ENCODE data around the gene TTC39C. TPM values are rescaled to one million over a fixed set of nuclear protein-coding genes. Genes with fewer than 3 reads are reported as not detected.

The TTC39C gene
- total RNA-seq (10 to 100 TPM; 23.2 to 52.3 (median 30.4) TPM), polyA plus RNA-seq (10 to 100 TPM; 15.4 to 21.8 (median 16.6) TPM)
- long read RNA-seq, donor 1, partial matches to known transcripts, result 0 of 2 reads
- long read RNA-seq, donor 1, other reads (novel, unspliced or antisense), result 0 of 2 reads
- long read RNA-seq, donor 2, partial matches to known transcripts, result 0 of 3 reads
- long read RNA-seq, donor 2, other reads (novel, unspliced or antisense), result 0 of 3 reads

- Histone ChIP-seq H3K27me3 (replicated peaks in 1 of 7) (no peaks in the 10 kb centered on the region), H3K4me1 (peaks cover 47 to 95% (median 83%) of the 10 kb centered on the region in 6 donors), H3K9me3 (no peaks in the 10 kb centered on the region), H3K4me3 (peak within 1 kb of the TSS; percentile 83 to 91 (median 88)), H3K27ac (peak within 1 kb of the TSS; percentile 86 to 94 (median 90)), H3K36me3 (no peaks in the 10 kb centered on the region)
- DNase-seq, result peak; percentile 96
- 0 to 1% (median 1%) methylated on average over 65 to 118 of the region's 118 CpGs for whole genome bisulfite sequencing, 5 donors
- TF ChIP-seq POLR2AphosphoS5 (IDR thresholded peaks at IDR 0.05) (peak; percentile 36 to 78 (median 72)), POLR2A (IDR thresholded peaks at IDR 0.05) (no peak)
- intact Hi-C loops (cut with DNase I; ENCODE audit: low total_unique reads), result loop anchor here (10.0 kb wide), 1 partner anchor 100 kb away; no protein-coding TSS in a partner anchor
Observed at GRCh38 chr18:24014062-24014985, at the start of gene TTC39C. TTC39C (plus strand) TSS chr18:24014754; CDS start chr18:24014872, 118 bp downstream.

- peaks cover 14 to 81% (median 42%) of the 10 kb centered on the region in 6 donors for H3K4me1 ChIP-seq
- no peaks in the 10 kb centered on the region for H3K9me3 ChIP-seq
- TF ChIP-seq POLR2A (IDR thresholded peaks at IDR 0.05), result no peak
- TF ChIP-seq POLR2AphosphoS5 (IDR thresholded peaks at IDR 0.05), result no peak
- TF ChIP-seq CTCF (IDR thresholded peaks at IDR 0.05 in 8 of 11, conservative IDR thresholded peaks at IDR 0.05 in 3 of 11), result no peak
- H3K27ac ChIP-seq, result peak overlapping the region in 3 of 8 donors; percentile 36 to 77 (median 61)
- no peaks in the 10 kb centered on the region for H3K36me3 ChIP-seq
- H3K4me3 ChIP-seq, result peak overlapping the region in 1 of 8 donors; percentile 37
- no peak for DNase-seq
- intact Hi-C loops (cut with DNase I; ENCODE audit: low total_unique reads), result no loop called here
- 83 to 95% (median 87%) methylated on average over 8 of the region's 8 CpGs for WGBS, 5 donors
- H3K27me3 ChIP-seq (replicated peaks in 1 of 7), result no peaks in the 10 kb centered on the region
Observed at GRCh38 chr18:23966909-23967308, 47.6 kb upstream of the TTC39C start.

GRCh38 chr18:23967321-23968089 lies 47.0 kb upstream of the TTC39C start:
- intact Hi-C loops (cut with DNase I; ENCODE audit: low total_unique reads), result no loop called here
- no peaks in the 10 kb centered on the region for H3K27me3 ChIP-seq (replicated peaks in 1 of 7)
- H3K36me3 ChIP-seq, result no peaks in the 10 kb centered on the region
- TF ChIP-seq CTCF (IDR thresholded peaks at IDR 0.05 in 8 of 11, conservative IDR thresholded peaks at IDR 0.05 in 3 of 11), result no peak
- TF ChIP-seq POLR2A (IDR thresholded peaks at IDR 0.05), result no peak
- TF ChIP-seq POLR2AphosphoS5 (IDR thresholded peaks at IDR 0.05), result peak in 2 of 3 donors; percentile 15 to 29
- no peaks in the 10 kb centered on the region for H3K9me3 ChIP-seq
- H3K4me1 ChIP-seq, result peaks cover 14 to 81% (median 42%) of the 10 kb centered on the region in 6 donors
- peak overlapping the region in 2 of 8 donors; percentile 3 to 37 for H3K4me3 ChIP-seq
- H3K27ac ChIP-seq, result peak overlapping the region in 6 of 8 donors; percentile 13 to 77 (median 46)
- 36 to 55% (median 47%) methylated on average over 6 to 9 of the region's 9 CpGs for WGBS, 5 donors
- DNase-seq, result peak; percentile 82
